Neutrophil (primary cell): ENCODE measurements around the gene NIPAL3.

Experiments used
- H3K27ac ChIP-seq: fragments of 200-600 bp; sonication (generic); 2 replicates; pipeline ENCODE4 v1.5.1; 2016; ENCODE audit warnings: mild to moderate bottlenecking, moderate library complexity
- H3K27me3 ChIP-seq: fragments of 200-600 bp; sonication (generic); 2 replicates; pipeline ENCODE4 v1.6.0; 2016; ENCODE audit warnings: mild to moderate bottlenecking
- H3K36me3 ChIP-seq: fragments of 200-600 bp; sonication (generic); 2 replicates; pipeline ENCODE4 v1.5.1; 2017
- H3K4me1 ChIP-seq, 2 experiments: fragments of 200-600 bp in 1 of 2; sonication (generic) in 1 of 2; 1 replicate in 1 of 2; 2 replicates in 1 of 2; pipeline versions ENCODE4 v1.5.1 to v1.6.1; 2013 to 2016; ENCODE audit warnings: low read depth in 1 of 2, low read length in 1 of 2, mild to moderate bottlenecking in 1 of 2, moderate library complexity in 1 of 2; ENCODE audit not compliant: control insufficient read depth in 1 of 2, insufficient read depth in 1 of 2
- H3K4me3 ChIP-seq, 2 experiments: fragments of 200-600 bp in 1 of 2; sonication (generic) in 1 of 2; 1 replicate in 1 of 2; 2 replicates in 1 of 2; pipeline ENCODE4 v1.5.1; 2013 to 2016; ENCODE audit warnings: low read depth in 1 of 2, low read length in 1 of 2, mild to moderate bottlenecking in 1 of 2, moderate library complexity in 1 of 2
- H3K9me3 ChIP-seq: fragments of 200-600 bp; sonication (generic); 2 replicates; pipeline ENCODE4 v1.5.1; 2016
- TF ChIP-seq, protein P1 (sequence below): fragments of 200-600 bp; sonication (generic); IDR thresholded peaks from 2 replicates; pipeline ENCODE4 v1.5.1; 2016; ENCODE audit warnings: antibody characterized with exemption

The NIPAL3 gene

DNA sequence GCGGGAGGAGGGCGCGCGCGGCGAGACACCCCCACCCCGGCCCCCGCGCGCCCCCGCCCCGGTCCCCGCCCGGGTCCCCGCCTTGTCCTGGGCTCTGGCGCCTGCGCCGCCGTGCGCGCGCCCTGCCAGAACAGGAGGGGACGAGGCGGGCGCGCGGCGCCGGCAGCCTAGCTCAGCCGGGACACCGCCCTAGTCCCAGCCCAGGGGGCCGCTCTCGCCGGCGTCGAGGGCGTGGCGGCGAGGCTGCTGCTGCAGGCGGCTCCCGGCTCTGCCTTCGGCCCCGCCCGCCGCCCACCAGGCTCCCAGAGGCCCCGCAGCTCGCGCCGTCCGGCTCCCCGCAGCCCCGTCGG is 87.1 kb downstream of the NIPAL3 start, which contains the start of gene RCAN3:
Gene RCAN3 (plus strand): TSS at position 128 of the 350 bp plus-strand sequence. CDS start 11,537 bp downstream, outside the sequence.
- Histone ChIP-seq H3K4me1 (peaks cover 15 to 19% of the 10 kb centered on the region in 2 experiments), H3K27ac (peak within 1 kb of the TSS; percentile 55), H3K4me3 (peak within 1 kb of the TSS; percentile 57), H3K9me3 (no peaks in the 10 kb centered on the region), H3K36me3 (no peaks in the 10 kb centered on the region), H3K27me3 (peaks cover 36% of the 10 kb centered on the region)
- TF ChIP-seq, protein P1, sequence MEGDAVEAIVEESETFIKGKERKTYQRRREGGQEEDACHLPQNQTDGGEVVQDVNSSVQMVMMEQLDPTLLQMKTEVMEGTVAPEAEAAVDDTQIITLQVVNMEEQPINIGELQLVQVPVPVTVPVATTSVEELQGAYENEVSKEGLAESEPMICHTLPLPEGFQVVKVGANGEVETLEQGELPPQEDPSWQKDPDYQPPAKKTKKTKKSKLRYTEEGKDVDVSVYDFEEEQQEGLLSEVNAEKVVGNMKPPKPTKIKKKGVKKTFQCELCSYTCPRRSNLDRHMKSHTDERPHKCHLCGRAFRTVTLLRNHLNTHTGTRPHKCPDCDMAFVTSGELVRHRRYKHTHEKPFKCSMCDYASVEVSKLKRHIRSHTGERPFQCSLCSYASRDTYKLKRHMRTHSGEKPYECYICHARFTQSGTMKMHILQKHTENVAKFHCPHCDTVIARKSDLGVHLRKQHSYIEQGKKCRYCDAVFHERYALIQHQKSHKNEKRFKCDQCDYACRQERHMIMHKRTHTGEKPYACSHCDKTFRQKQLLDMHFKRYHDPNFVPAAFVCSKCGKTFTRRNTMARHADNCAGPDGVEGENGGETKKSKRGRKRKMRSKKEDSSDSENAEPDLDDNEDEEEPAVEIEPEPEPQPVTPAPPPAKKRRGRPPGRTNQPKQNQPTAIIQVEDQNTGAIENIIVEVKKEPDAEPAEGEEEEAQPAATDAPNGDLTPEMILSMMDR, result no peak

DNA sequence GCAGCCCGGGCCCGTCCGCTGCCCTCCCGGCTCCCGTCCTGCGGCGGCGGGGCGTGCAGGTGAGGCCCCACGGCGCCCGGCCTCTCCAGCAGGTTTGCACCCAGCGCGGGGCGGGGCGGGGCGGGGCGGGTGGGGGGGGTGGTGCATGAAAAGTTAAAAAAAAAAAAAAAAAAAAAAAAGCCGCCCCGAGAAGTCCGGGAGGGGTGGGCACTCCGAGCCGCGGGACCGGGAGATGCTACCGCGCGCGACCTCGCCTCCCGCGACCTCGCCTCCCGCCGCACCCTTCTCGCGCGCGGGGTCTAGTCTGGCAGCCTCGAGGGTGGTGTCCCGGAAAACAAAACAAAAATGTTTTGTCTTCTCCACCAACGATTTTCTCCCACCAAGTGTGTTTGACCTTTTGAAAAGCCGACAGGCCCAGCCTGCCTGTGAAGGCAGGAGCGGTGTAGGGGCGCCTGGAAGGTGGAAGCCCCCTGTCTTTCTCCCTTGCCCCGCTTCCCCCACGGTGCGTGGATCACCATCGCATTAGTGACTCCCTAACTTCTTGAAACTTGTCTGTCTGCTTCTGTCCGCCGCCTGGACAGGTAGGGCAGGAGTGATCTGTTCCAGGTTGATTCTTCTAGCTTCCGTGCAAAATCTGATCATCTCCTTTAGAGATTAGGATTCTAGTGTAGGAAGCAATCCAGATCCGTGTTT is 87.6 kb downstream of the NIPAL3 start:
- peaks cover 36% of the 10 kb centered on the region for H3K27me3 ChIP-seq
- no peaks in the 10 kb centered on the region for H3K36me3 ChIP-seq
- TF ChIP-seq, protein P1, result no peak
- peaks cover 15 to 19% of the 10 kb centered on the region in 2 experiments for H3K4me1 ChIP-seq
- peak overlapping the region; percentile 51 to 57 for H3K4me3 ChIP-seq
- H3K27ac ChIP-seq, result no peak overlapping the region
- no peaks in the 10 kb centered on the region for H3K9me3 ChIP-seq

GRCh38 chr1:24503870-24504523 is 88.4 kb downstream of the NIPAL3 start:
- no peak overlapping the region for H3K4me3 ChIP-seq
- H3K9me3 ChIP-seq, result no peaks in the 10 kb centered on the region
- H3K4me1 ChIP-seq, result peaks cover 15 to 19% of the 10 kb centered on the region in 2 experiments
- TF ChIP-seq, protein P1, result no peak
- H3K36me3 ChIP-seq, result no peaks in the 10 kb centered on the region
- peaks cover 36% of the 10 kb centered on the region for H3K27me3 ChIP-seq
- no peak overlapping the region for H3K27ac ChIP-seq

GRCh38 chr1:24504560-24504959 is 89.0 kb downstream of the NIPAL3 start:
- Histone ChIP-seq H3K4me1 (peaks cover 15 to 19% of the 10 kb centered on the region in 2 experiments), H3K36me3 (no peaks in the 10 kb centered on the region), H3K9me3 (no peaks in the 10 kb centered on the region), H3K27me3 (peaks cover 36% of the 10 kb centered on the region), H3K4me3 (no peak overlapping the region), H3K27ac (no peak overlapping the region)
- TF ChIP-seq, protein P1, result no peak

DNA sequence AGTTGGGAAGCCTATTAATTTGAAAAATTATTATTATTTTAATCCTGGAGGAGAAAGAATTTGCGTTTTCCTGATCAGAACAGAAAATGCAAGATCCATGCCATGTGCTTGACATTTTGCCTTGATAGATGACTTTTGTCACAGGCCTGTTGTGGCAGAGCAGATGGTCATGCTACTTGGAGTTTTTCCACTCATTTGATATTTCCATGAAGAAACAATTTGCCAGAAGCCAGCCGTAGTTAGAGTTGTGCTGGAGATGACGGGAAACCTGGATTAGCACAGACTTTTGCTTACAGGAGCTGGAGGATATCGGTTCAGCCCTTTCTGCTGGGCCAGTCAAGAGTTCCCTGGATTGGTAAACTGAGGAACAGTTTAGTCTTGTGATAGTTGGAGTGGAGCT is 90.2 kb downstream of the NIPAL3 start:
- peaks cover 36% of the 10 kb centered on the region for H3K27me3 ChIP-seq
- TF ChIP-seq, protein P1, result no peak
- H3K4me1 ChIP-seq, result peaks cover 15 to 19% of the 10 kb centered on the region in 2 experiments
- H3K9me3 ChIP-seq, result no peaks in the 10 kb centered on the region
- H3K36me3 ChIP-seq, result no peaks in the 10 kb centered on the region
- no peak overlapping the region for H3K27ac ChIP-seq
- no peak overlapping the region for H3K4me3 ChIP-seq
